NCI-H2196 (cell line): ENCODE results near the gene OR4Q3.
"Not testable (repeated sequence)": the region's sequence is repeated elsewhere in the genome, so short reads cannot be mapped to it uniquely, and the experiment has no call there.

ENCODE experiments used
- DNase-seq: peaks from one replicate; lab custom pipeline; 2025; ENCODE audit not compliant: unreplicated experiment; lab: John Stamatoyannopoulos, UW

The OR4Q3 gene

GRCh38 chr14:19743256-19743655, at the start of gene OR4Q3:
TSS of gene OR4Q3 (plus strand) at chr14:19743571.
- no peak for DNase-seq

GRCh38 chr14:19729359-19729758, 14.0 kb upstream of the OR4Q3 start:
- no peak for DNase-seq

GRCh38 chr14:19729763-19730162, 13.6 kb upstream of the OR4Q3 start:
- no peak for DNase-seq

DNA sequence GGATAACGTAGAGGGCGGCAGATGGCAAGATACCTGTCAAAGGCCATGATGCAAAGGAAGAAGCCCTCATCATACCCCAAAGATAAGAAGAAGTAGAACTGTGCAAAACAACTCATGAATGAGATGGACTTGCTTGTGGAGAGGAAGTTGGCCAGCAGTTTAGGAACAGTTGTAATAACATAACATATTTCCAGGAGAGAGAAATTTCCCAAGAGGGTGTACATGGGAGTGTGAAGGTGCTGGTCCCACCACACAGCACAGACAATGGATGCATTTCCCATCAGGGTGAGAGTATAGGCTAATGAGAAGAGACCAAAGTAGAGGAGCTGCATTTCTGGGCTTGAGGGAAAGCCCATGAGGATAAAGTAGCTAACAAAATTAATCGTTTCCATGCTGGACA, 9.5 kb upstream of the OR4Q3 start:
- DNase-seq, result not testable (repeated sequence)

GRCh38 chr14:19752316-19752715, 8.9 kb downstream of the OR4Q3 start:
- not testable (repeated sequence) for DNase-seq

DNA sequence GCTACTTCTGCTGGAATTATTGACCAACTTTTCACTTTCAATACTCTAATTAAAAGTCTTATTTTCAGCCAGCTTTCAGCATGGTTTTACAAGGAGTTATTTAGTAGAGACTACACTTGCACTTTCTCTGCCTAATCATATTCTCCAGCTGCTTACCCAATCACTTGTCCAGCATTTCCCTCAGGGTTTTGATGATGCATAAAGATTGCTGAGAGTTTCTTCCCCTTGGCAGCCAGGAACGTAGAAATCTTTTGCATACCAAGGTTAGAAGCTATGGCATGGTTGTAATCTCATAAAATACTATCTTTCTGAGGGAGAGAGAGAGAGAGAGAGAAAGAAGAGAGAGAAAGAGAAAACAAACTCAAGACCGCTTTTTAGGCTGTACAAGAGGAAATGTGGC, 10.8 kb downstream of the OR4Q3 start:
- no peak for DNase-seq

DNA sequence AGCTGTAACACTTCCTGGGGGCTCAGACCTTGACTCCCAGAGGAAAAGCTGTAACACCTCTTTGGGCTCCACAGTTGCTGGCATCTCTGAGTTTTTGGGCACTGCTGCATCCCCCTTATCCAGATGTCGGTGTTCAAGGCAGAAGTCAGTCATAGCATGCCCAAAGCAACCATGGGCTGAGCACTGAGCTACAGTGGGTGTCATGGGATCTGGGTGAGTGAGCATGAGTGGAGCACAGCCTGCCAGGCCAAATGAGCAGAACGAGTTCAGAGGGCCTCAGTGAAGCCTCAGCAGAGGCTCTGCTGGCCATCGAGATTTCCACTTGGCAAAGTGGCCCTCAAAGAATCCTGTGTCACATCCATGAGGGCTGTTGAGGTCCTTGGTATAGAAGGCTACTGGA, 28.1 kb downstream of the OR4Q3 start:
- not testable (repeated sequence) for DNase-seq

- DNase-seq, result no peak
Measured at GRCh38 chr14:19771895-19772430, 28.6 kb downstream of the OR4Q3 start.

- not testable (repeated sequence) for DNase-seq
Measured at GRCh38 chr14:19772454-19772853, 29.1 kb downstream of the OR4Q3 start.

DNA sequence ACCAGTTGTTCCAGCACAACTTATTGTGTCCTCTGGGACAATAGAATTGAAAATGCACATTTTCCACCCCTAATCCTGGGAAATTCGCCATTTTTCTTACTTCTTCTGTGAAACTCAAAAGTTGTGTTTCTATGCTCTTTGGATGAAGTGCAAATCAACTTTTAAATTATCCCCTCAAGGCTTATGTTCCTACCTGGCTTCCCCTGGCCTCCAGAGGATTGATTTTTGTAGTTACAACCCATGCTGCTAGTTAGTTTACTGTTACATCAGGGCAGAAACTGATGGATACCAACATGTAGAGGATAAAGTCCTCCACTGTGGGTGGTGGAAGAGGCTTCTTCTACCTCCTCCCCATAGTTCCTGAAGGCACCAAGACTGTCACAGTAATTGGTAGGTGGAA, 29.8 kb downstream of the OR4Q3 start, which contains the start of gene OR4M1:
OR4M1 (plus strand) TSS at position 301 of the 400 bp plus-strand sequence. CDS start 6,819 bp downstream, outside the sequence.
- not testable (repeated sequence) for DNase-seq

- DNase-seq, result no peak
Measured at GRCh38 chr14:19775587-19775986, 32.2 kb downstream of the OR4Q3 start.

DNA sequence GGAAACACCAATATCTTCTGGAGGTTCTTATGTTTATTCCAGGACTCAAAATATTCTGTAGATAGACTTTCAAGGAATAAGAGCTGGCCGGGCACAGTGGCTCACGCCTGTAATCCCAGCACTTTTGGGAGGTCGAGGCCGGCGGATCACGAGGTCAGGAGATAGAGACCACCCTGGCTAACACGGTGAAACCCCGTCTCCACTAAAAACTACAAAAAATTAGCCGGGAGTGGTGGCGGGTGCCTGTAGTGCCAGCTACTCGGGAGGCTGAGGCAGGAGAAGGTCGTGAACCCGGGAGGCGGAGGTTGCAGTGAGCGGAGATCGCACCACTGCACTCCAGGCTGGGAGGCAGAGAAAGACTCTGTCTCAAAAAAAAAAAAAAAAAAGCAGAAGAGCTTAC, 42.5 kb downstream of the OR4Q3 start:
- not testable (repeated sequence) for DNase-seq

DNA sequence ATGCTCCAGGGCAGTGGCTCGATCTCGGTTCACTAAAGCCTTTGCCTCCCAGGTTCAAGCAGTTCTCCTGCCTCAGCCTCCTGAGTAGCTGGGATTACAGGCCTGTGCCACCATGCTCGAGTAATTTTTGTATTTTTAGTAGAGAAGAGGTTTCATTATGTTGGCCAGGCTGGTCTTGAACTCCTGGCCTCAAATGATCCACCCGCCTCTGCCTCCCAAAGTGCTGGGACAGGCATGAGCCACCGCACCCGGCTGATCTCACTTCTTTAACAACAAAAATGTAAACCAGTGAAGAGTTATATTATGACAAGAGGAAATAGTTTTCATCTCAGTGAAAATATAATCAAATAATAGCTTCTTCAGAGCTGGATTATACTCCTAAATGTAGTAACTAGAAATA, 43.9 kb downstream of the OR4Q3 start:
- not testable (repeated sequence) for DNase-seq

DNA sequence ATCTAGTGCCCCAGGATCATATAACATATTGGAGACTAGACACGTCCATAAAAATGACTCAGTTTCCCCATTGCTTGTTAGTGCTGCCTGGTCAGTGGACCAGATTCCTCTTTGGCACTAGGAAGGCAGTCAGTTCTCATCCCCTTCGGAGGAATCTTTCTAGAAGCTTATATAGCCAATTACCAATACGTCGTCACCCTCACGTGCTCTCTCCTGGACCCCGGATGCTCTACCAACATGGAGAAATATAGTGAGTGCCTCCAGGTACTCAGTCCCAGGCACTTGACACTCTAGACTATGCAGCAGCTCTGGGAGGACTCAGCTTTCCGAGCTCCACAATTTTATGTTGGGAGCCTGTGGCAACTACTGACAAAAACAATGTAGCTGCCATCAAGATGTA, 44.8 kb downstream of the OR4Q3 start:
- not testable (repeated sequence) for DNase-seq

- not testable (repeated sequence) for DNase-seq
Measured at GRCh38 chr14:19796520-19797108, 53.2 kb downstream of the OR4Q3 start.
